SU-DHL-6 (cell line): ENCODE measurements around the gene TUBG1.

Experiments used
- H2AFZ ChIP-seq: fragments of 200-600 bp; sonication (generic); 2 replicates; pipeline ENCODE4 v1.6.1; 2014; ENCODE audit warnings: low read depth, mild to moderate bottlenecking, moderate library complexity, mixed read lengths, antibody characterized with exemption, low read length; ENCODE audit not compliant: severe bottlenecking
- H3F3A ChIP-seq: fragments of 200-600 bp; shearing (Covaris generic); 2 replicates; pipeline ENCODE4 v1.6.0; 2016; ENCODE audit warnings: antibody characterized with exemption, mild to moderate bottlenecking; ENCODE audit not compliant: insufficient read depth
- H3K27ac ChIP-seq: fragments of 200-600 bp; sonication (generic); 2 replicates; pipeline ENCODE4 v1.5.1; 2016; ENCODE audit warnings: low read depth, mild to moderate bottlenecking, low read length, moderate library complexity, mixed read lengths
- H3K27me3 ChIP-seq: fragments of 200-600 bp; sonication (generic), shearing (Covaris generic); 2 replicates; pipeline ENCODE4 v1.6.0; 2014; ENCODE audit warnings: mild to moderate bottlenecking, low read length
- H3K36me3 ChIP-seq: fragments of 200-600 bp; sonication (generic); 2 replicates; pipeline ENCODE4 v1.6.1; 2014; ENCODE audit warnings: mild to moderate bottlenecking, low read length, mixed read lengths
- H3K4me2 ChIP-seq: fragments of 300-600, 200-600 bp; shearing (Covaris generic), sonication (generic); 2 replicates; pipeline ENCODE4 v1.6.0; 2014; ENCODE audit warnings: low read length, low read depth, mild to moderate bottlenecking; ENCODE audit not compliant: poor library complexity, severe bottlenecking
- H3K4me3 ChIP-seq: fragments of 200-600 bp; sonication (generic); 2 replicates; pipeline ENCODE4 v1.5.1; 2014; ENCODE audit warnings: antibody characterized with exemption, low read length, mild to moderate bottlenecking, mixed read lengths; ENCODE audit not compliant: insufficient read depth, poor library complexity, severe bottlenecking
- H3K79me2 ChIP-seq: fragments of 200-600 bp; sonication (generic); 2 replicates; pipeline ENCODE4 v1.6.1; 2014; ENCODE audit warnings: mild to moderate bottlenecking, low read length, moderate library complexity; ENCODE audit not compliant: insufficient read depth
- H3K9ac ChIP-seq: fragments of 200-600 bp; sonication (generic); 2 replicates; pipeline ENCODE4 v1.7.0; 2014; ENCODE audit warnings: mild to moderate bottlenecking, low read length
- H3K9me2 ChIP-seq: fragments of 200-600 bp; sonication (generic); replicated peaks from 2 replicates; pipeline ENCODE4 v1.6.1; 2014; ENCODE audit warnings: low read length; ENCODE audit not compliant: insufficient read depth
- H3K9me3 ChIP-seq: fragments of 200-600 bp; sonication (generic); 2 replicates; pipeline ENCODE4 v1.6.1; 2014; ENCODE audit warnings: low read length, mixed read lengths; ENCODE audit not compliant: insufficient read depth
- H4K20me1 ChIP-seq: fragments of 200-600 bp; sonication (generic); 2 replicates; pipeline ENCODE4 v1.6.1; 2014; ENCODE audit warnings: low read depth, mild to moderate bottlenecking, antibody characterized with exemption, low read length, moderate library complexity, mixed read lengths
- CTCF ChIP-seq: fragments of 200-600 bp; sonication (generic); IDR thresholded peaks from one replicate; pipeline ENCODE4 v1.5.1; 2017; ENCODE audit warnings: antibody characterized with exemption, mild to moderate bottlenecking, low read length, moderate library complexity; ENCODE audit not compliant: insufficient read depth, poor library complexity, severe bottlenecking
- EZH2phosphoT487 ChIP-seq: fragments of 200-600 bp; sonication (generic), shearing (Covaris generic); conservative IDR thresholded peaks from 2 replicates; pipeline ENCODE4 v1.6.1; 2018; ENCODE audit warnings: mild to moderate bottlenecking, antibody characterized with exemption, low read length, moderate library complexity, mixed read lengths

TUBG1 gene

DNA sequence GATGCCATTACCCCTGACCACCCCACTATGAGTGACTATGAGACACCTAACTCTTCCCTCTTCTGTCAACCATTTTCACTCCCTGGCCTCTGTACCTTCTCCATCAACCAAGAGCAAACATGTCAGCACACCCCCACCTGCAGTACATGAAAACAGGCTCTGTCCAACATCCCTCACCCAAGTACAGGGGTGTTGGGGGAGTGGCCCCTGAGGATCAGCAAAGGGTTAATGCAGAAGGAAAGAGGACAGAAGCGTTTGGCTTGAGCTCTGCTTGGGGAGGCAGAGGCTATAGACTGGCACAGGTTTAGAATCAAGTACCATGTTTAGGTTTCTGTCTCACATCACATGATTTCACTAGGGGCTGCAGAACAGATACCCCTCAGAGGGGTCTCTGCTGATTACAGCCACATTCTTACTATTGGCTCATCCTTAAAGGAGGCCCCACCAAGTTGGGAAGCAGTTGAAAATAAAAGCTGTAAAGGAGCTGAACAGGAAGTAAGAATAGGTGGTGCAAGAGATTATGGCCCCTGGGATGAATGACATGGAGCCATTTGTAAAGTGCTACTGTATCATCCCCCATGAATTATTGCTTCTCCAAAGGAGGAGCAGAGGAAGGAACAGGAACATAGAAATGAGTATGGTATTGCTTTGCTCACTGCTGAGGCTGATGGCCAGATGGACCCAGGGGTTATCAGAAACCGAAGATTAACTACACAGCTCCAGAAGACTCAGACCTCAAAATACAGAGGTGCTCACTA is 29.5 kb upstream of the TUBG1 start:
- Histone ChIP-seq H3K9ac (peak overlapping the region; percentile 76; the same call in 1 of the 2 replicates), H3K4me3 (no peak overlapping the region), H3K9me2 (no peaks in the 10 kb centered on the region), H3K9me3 (no peaks in the 10 kb centered on the region), H3F3A (peaks cover 34% of the 10 kb centered on the region), H3K36me3 (peaks cover 5% of the 10 kb centered on the region; the same call in 1 of the 2 replicates), H3K4me2 (peak overlapping the region; percentile 63), H3K27me3 (no peaks in the 10 kb centered on the region), H4K20me1 (no peaks in the 10 kb centered on the region), H3K27ac (peak overlapping the region; percentile 92), H2AFZ (no peak overlapping the region), H3K79me2 (peaks cover 7% of the 10 kb centered on the region; the same call in 1 of the 2 replicates)
- TF ChIP-seq CTCF (no peak), EZH2phosphoT487 (no peak)

DNA sequence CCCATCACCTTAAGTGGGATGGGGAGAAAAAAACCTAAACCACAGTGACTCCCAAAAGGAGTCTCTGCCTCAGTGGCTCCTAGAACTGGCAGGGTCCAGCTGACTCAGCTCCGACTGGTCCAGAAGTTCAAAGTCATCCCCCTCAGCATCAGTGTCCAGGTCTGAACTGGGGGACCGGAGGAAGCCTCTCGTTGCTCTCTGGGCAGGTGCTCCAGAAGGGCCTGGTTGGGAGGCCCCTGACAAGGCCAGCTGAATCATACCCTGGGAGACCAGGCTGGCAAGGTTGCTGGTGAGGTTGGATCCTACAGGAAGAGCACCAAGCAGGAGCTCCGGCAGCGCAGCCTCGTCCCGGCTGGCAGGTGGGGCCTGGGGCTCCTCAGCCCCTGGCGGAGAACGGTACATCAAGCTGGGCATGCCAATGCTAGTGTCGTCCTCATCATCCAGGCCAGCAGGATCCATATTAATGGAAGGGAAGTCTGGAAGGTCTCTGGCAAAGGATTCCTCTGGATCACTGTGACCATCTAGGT is 27.7 kb upstream of the TUBG1 start:
- TF ChIP-seq EZH2phosphoT487 (no peak), CTCF (no peak)
- Histone ChIP-seq H3F3A (peaks cover 27% of the 10 kb centered on the region), H4K20me1 (no peaks in the 10 kb centered on the region), H3K4me3 (no peak overlapping the region), H3K9me2 (no peaks in the 10 kb centered on the region), H3K79me2 (peaks cover 3% of the 10 kb centered on the region; the same call in 1 of the 2 replicates), H3K27ac (no peak overlapping the region), H3K9me3 (no peaks in the 10 kb centered on the region), H3K9ac (no peak overlapping the region), H2AFZ (no peak overlapping the region), H3K4me2 (no peak overlapping the region), H3K27me3 (no peaks in the 10 kb centered on the region), H3K36me3 (0 out of 2 replicates have a peak, but pooled peaks cover 2% of the 10 kb centered on the region)

DNA sequence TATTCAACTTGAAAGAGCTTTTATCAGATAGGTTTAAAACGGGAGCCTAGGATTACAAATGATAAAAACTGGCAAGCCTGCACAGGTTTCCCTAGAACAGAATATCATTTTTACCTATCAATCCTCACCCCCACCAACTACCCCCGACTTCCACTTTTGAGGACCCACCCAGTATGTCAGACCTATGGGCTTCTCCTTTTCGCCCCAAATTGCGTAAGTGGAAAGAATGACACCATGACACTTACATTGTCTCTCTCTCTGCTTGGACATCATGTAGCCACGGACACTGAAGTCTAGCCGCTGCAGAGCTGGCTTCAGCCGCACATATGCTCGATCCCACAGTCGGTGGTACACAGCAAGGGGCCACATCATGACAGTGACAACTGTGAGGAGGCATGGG is 24.6 kb upstream of the TUBG1 start:
- Histone ChIP-seq H3K9me2 (no peaks in the 10 kb centered on the region), H3K4me2 (no peak overlapping the region), H3K9me3 (no peaks in the 10 kb centered on the region), H3F3A (peaks cover 19% of the 10 kb centered on the region), H3K27me3 (no peaks in the 10 kb centered on the region), H4K20me1 (no peaks in the 10 kb centered on the region), H3K9ac (no peak overlapping the region), H3K27ac (no peak overlapping the region), H3K36me3 (0 out of 2 replicates have a peak, but pooled peaks cover 2% of the 10 kb centered on the region), H3K79me2 (no peaks in the 10 kb centered on the region), H2AFZ (no peak overlapping the region), H3K4me3 (no peak overlapping the region)
- no peak for TF ChIP-seq EZH2phosphoT487
- TF ChIP-seq CTCF = no peak
